NCI-H2171 (cell line): ENCODE measurements around the gene POLQ.
A peak's percentile ranks its signal among the peaks of the same experiment; 100 is the strongest.
"Not testable (repeated sequence)": the region's sequence is repeated elsewhere in the genome, so short reads cannot be mapped to it uniquely, and the experiment has no call there.

Source experiments
- DNase-seq: peaks from one replicate; lab custom pipeline; 2025; lab: John Stamatoyannopoulos, UW

The POLQ gene

DNA sequence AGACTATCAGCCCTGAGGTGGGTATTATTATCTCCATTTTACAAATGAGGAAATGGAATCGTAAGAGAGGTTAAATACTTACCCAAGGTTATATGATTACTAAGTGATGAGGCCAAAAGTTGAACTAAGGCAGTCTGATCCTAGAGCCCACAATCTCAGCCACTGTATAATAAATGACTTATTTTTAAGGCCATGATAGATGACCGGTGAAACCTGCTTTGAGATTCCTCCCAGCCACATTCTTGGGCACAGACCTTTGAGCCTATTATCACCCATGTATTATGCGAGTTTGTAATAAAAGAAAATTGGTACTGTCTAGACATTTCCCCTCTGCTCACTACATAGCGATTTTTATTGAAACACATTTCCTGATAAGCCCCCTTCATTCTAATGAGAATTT is 37.4 kb downstream of the POLQ start:
- DNase-seq, result no peak

DNA sequence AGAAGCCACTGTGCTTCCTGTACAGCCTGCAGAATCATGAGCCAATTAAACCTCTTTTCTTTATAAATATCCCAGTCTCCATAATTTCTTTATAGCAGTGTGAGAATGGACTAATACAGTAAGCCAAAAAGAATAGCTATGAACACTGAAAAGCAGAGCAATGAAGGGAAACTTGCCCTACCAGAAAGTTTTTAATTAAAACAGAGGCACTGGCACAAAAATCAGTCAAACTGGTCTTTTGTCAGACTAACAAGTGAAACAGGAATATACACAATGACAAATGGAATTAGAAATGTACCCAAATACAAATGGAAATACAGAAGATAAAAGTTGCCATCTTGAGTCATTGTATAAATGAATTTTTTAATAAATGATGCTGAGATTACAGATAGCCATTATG is 40.5 kb downstream of the POLQ start:
- no peak for DNase-seq

DNA sequence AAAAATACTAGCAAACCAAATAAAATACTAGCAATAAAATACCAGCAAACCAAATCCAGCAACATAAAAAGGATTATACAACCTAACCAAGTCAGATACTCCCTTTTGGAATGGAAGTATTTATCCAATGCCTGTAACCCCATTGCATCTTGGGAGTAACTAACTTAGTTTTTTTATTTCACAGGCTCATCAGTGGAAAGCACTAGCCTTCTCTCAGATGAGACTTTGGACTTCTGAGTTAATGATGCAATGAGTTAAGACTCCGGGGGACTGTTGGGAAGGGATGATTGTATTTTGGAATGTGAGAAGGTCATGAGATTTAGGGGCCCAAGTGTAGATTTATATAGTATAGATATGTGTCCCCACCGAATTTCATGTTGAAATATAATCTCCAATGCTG is 41.2 kb downstream of the POLQ start:
- DNase-seq, result no peak

DNA sequence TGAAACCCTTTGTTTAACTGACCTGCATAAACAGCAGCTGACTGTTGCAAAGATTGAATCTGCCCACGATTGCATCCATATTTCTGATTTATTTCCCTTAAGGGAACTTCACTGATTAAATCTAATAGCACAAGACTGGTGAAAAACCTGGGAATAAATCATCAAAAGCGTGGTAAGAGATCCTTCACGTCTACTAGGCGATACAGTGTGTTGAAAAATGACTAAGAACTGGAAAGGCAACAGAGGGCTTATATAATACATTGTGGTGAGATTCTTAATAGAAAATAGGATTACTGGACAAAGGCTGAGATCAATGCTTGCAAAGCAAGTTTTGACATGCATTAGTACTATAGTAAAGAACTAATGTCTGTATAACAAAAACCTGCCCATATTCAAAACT is 49.0 kb downstream of the POLQ start:
- DNase-seq, result no peak

DNA sequence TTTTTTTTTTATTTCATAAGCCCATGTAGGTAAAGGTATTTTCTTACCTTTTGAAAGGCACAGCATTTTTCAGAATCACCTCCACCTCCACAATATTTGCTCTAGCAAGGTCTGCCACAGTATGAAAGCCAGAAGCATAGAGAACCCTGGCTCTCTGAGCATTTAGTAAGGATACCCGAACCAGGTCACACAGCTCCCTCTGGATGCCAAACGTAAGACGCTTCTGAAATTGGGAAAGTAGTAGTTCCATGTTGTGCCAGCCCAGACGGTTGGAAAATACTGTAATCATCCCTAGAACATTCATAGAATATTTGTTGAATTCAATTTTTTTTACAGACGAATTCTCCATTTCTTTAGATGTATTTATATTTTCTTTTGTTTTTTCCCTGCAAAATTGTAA is 52.4 kb downstream of the POLQ start:
- no peak for DNase-seq

DNA sequence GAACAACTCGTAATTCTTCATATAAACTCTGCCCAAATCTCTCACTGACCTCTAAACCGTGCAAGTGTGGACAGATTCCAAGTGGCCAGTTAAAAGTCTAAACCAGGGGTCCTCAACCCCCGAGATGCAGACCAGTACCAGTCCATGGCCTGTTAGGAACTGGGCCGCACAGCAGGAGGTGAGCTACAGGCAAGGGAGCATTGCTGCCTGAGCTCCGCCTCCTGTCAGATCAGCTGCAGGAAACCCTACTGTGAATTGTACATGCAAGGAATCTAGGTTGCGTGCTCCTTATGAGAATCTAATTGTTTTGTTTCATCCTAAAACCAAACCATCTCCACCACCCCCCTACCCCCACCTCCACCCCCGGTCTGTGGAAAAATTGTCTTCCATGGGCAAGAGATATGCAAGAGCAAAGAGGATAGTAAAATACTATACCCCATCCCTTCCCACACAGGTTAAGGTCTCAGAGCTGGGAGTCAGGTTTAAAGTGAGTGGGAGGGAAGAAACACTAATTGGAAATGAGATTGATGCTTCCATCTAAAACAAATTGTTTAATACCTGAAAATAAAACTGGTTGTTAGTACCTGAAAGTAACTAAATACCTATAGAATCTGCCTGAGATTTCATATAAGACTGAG is 54.0 kb downstream of the POLQ start:
- no peak for DNase-seq

DNA sequence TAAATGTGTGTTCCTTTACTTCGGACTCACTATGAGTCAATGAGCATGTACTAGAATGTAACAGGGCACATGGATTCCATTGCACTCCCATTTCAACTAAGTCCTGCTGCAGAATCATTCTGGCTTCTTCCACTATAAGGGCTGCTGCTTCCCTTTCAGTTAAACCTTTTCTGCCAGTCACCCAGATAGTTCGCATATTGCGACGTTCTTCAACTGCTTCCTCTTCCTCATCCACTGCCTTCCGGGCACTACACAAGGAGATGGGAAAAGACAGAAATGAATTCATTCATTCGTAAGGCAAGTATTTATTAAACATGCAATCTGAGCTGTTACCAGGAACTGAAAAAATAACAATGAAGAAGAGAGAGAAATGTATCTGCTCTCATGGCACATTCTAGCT is 55.6 kb downstream of the POLQ start:
- DNase-seq, result no peak

DNA sequence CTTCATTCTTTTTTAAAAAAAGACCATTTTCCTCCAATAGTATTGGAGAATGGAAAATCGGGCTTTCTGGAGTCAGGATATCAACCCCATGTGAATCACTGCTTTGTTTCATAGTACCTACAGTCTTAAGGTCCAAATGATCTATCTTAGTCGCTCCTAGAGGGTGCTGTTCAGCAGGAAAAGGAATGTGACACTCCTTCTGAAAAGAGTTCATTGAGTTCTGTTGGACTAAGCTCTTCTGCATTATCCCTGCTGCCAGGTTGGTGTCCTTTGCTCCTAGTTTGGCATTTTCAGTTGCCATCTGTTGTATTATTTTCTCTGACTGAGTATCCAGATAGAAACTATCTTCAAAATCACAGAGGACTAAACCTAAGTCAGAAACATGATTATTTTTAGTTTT is 57.2 kb downstream of the POLQ start:
- DNase-seq, result no peak

DNA sequence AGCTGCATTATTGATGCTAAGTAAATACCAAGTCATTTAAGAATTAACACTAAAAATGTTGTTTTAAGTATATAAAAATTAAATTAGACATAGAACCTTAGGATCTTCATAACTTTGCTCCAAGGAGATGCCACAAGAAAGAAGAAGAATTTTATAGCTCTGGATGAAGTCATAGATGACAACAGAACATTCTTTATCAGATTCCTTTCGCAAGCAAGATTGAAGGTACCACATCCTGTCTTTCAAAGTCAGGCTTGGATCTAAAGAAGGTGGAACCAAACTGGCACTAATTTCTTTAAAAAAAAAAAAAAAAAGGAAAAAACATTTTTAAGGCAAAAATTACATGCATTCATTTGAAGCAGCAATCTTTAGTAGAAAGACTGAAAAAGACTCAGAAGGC is 62.5 kb downstream of the POLQ start:
- DNase-seq, result no peak

DNA sequence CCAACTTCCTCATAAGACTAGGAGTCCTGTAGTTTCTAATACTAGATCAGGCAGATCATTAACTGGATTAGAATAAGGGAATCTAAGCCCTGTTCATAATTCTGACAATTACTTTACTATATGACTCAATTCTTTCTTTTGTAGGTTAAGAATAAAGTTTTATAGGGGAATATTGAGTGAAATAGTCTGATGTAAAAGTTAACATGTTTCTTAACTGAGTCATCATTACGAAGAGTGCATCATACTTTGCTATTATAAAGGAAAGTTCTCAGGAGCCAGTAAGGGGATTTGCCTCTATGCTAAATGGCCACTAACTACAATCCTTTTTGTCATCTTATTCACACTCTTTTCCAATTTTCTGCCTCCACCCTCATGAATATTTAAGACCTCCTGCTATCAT is 63.1 kb downstream of the POLQ start:
- no peak for DNase-seq

DNA sequence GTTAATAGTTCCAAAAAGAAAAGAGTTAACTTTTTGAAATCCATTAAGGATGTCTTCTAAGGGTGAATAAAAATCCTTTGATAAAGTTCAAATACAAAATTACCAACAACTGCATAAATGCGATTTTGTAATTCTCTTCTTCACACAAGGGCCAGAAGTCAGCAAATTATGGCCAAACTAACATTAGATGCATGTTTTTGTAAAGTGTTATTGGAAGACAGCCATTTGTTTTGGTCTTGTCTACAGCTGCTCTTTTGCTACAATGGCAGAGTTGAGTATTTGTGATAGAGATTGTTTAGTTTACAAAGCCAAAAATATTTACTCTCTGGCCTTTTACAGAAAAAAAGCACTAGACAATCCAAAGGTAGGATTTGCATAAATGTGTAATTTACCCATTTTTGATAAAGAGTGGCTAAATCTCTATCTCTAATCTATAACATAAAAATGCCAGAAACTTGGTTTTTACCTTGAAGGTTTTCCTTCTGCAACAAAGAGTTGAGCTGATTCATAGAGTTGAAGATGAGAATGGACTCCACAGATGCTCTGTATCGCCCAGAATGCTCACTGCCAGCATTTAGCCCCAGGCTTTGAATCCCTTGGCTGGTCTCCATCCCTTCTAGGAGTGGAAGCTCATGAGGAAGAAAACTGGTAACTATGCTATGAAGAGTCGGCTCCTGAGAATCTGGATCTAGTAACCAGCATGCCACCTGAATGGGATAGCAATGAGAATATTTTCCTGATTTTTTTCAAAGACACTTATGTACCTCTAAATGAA is 64.5 kb downstream of the POLQ start:
- no peak for DNase-seq

DNA sequence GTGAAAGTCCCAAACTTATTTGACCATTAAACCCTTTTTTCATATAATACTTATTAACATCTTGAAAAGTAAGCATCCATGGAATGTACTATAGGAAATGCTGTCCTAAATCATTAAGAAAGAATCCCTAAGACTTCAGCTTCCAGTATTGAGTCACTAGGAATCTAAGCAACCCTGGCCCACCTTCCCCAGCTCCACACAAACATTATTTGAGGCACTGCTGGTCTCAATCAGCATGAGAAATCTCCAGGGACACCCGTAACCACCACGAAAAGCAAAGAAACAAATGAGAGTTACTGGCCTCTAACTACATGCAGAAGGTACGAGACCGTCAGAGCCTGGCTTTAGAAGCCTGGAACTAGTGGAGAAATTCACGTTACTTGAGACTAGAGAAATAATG is 68.2 kb downstream of the POLQ start:
- no peak for DNase-seq

DNA sequence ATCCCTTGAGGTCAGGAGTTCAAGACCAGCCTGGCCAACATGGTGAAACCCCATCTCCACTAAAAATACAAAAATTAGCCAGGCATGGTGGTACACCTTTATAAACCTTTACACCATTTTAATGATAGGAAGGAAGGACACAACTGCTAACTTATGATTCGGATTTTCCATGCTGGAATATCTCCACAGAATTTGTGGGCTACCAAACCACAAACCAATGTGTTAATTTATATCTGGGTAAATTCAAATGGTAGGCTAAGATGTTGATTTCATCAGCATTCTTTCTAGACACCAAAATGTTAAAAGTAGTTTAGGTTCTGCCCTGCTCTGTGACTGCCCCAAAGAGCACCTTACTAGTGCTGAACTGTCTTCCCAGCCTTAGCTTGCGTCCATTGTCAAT is 72.8 kb downstream of the POLQ start:
- no peak for DNase-seq

DNA sequence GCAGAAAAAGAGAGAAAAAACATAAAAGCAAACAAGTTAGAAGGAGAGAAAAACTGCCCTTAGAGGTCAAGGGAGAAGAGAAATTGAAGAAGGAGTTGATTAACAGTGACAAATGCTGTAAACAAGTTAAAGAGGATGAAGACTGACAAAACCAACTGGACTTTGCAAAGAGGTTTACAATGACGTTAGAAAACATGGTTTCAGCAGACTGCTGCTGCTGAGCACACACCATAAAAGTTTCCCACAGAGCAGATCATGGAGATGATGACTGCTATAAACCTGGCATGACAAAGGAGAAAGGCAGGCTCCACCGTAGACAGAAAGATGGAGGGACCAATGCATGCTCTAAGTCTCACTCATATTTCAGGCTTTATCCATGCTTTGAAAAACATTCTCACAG is 78.7 kb downstream of the POLQ start:
- no peak for DNase-seq

DNA sequence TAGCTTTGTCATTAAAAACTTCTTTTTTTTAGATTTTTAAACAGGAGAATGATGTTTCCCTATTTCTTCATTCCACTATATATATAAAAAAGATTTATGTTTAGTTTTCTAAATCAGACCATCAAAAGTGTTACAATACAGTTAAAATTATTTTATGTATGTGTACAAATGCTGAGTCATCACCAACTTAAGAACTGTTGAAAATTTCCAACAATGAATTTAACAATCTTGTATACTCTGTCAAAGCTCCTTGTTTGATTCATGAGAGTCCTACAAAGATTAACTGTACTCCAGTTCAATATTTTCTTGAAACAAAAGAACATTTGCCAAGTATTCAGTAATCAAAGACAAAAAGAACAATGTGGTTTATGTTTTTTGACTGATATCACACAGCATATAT is 82.0 kb downstream of the POLQ start:
- no peak for DNase-seq

DNA sequence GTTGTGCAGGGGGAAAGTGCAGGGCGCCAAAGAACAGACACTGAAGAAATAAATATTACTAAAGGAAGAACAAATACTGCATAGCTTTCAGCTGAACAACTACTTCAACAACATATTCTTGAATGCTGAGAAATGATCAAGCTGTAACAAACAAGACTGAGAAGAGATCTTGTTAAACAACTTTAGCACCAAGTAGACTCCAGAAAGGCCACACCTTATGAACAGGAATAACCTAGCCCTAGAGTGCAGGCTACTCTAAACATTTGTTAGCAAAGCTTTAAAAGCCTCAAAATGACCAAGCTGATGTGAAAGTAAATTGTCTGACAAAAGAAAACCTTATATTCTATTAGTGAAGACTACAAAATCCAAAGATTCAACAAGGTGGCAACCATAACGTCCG is 83.2 kb downstream of the POLQ start:
- DNase-seq, result no peak

DNA sequence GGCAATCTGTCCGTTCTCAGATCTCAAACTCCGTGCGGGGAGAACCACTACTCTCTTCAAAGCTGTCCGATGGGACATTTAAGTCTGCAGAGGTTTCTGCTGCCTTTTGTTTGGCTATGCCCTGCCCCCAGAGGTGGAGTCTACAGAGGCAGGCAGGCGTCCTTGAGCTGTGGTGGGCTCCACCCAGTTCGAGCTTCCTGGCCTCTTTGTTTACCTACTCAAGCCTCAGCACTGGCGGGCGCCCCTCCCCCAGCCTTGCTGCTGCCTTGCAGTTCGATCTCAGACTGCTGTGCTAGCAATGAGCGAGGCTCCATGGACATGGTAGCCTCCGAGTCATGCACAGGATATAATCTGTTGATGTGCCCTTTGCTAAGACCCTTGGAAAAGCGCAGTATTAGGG is 94.0 kb downstream of the POLQ start:
- not testable (repeated sequence) for DNase-seq

DNA sequence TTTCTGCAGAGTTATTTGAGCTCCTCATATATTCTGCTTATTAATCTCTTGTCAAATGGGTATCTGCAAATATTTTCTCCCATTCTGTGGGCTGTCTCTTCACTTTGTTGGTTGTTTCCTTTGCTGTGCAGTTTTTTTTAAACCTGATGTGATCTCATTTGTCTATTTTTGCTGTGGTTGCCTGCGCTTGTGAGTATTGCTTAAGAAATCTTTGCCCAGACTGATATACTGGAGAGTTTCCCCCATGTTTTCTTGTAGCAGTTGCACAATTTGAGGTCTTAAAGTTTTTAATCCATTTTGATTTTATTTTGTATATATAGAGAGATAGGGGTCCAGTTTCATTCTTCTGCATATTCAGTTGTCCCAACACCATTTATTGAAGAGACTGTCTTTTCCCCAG is 102.3 kb downstream of the POLQ start:
- no peak for DNase-seq

DNA sequence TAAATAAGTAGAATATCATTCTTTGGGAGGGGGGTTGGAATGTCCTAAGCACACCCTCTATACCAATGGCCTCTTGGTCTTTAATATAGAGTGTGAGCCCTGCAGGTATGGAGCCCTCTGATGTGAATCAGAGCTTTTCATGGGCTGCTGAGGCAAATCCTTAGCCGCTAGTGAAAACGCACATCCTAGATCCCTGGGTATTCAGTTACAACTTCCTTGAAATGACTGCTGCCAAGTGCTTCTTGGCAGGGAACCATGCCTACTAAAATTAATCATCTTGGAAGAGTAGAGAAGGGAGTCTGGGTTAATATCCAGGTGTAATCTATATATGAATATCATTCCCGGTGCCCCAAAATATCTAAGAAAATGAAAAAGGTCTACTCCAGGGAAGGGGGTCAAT is 109.1 kb downstream of the POLQ start:
- no peak for DNase-seq

DNA sequence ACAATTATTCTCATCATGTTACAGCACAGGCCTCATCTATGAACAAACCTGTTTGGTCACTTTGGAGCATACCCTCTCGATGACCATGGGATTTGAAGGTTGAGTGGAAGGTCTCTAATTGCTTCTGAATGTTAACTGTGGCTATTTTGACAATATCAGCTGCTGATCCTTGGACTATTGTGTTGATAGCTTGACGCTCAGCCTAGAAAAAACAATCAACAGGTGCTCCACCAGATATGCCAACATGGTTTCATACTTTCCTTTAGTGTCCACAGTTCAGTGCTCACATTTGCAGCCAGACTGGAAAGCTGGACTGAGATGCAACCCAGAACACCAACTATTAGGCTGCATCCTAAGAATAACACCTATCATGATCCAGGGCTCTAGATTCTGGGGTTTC is 109.7 kb downstream of the POLQ start:
- DNase-seq, result no peak

DNA sequence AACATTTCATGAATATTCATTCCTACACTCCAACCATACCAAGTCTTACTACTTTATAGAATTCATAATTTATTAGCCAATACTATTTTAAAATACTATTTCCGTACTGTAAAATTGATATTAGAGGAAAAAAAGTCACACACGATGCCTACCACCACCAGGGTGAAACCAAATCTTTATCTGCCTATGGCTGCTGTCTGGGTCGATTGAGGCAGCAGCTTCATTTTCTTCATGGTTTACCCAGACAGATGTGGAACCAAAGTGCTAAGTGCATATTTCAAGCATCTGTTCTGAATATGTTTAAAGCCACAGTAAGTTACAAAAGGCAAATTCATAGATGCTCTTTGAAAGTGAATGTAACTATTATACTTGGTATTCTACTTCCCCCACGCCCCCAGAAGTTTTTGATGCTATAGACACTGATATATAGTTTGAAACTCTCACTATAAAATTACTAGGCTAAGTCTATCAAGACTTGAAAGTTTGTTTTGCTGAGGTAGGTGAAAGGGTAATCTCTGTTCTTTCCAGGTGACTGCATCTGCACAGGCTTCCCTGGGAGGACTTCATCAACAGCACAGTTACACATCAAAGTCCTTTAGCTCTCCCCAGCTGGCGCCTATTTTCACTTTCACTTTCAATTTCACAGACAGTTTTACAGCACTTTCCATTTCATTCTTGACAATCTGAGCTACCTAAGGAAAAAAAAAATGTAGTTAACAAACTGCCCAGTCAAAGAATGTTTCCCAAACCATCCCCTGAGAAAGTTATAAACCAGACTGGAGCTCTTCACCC is 113.9 kb downstream of the POLQ start:
- peak; percentile 43 for DNase-seq

DNA sequence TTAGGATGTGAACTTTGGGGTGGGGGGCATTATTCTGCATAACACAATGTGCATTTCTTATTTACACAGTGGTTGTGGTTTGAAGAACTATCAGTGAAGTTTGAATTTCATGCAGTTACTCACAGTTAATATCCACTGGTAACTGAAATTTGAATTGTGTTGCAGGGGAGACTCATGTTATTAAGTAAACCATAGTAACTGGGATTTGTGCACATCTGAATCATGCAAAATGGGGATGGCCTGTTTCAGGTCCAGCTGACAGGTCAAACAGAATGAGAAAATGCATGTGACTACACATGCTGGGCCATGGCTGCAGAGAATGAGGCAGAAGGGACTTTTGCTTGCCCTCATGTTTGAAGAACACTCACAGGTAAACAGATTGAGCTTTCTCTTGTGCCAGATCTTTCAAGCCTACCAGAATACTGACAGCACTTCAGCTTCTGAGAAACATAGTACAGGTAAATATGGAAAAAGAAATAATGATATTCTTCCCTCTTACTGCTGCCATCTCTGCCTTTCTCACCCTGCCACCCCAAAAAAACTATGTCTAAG is 115.0 kb downstream of the POLQ start:
- DNase-seq, result no peak

DNA sequence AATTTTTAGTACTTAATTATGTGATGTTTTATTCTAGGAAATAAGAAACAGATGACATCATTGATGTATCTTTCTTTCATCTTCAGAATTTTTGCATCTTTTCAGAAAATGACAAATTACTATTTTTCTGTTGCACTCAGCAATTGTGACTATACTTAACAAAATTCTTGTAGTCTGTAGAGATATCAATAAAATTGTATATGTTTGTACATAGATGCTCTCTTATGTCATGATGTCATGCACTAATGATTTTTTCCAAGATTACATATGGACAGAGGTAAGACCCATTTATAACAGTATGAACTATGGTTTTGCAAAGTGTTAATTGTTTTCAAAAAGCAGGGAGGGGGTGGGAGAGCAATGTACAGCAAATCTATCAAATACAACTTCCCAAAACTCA is 121.2 kb downstream of the POLQ start:
- DNase-seq, result no peak
